Coronary artery (tissue), 2 donors: ENCODE measurements around the gene GALM.

Source experiments
- DNase-seq: peaks from one replicate; pipeline ENCODE4 v3.0.0-alpha.2; 2017; ENCODE audit warnings: low spot score
- H3K27ac ChIP-seq, 2 donors: fragments of 200-600 bp; sonication (generic); one replicate each; pipeline ENCODE4 v1.5.1; 2016 to 2019
- H3K4me3 ChIP-seq: fragments of 200-600 bp; sonication (generic); 2 replicates; pipeline ENCODE4 v1.5.1; 2016; ENCODE audit warnings: mild to moderate bottlenecking, moderate library complexity
- TF ChIP-seq, protein P1 (sequence below): fragments of 200-600 bp; sonication (generic); IDR thresholded peaks from one replicate; pipeline ENCODE4 v1.5.1; 2019; ENCODE audit warnings: antibody characterized with exemption

GALM gene

GRCh38 chr2:38692636-38693318 is 26.9 kb downstream of the GALM start:
- H3K4me3 ChIP-seq: no peak overlapping the region
- no peak overlapping the region for H3K27ac ChIP-seq
- TF ChIP-seq, protein P1, sequence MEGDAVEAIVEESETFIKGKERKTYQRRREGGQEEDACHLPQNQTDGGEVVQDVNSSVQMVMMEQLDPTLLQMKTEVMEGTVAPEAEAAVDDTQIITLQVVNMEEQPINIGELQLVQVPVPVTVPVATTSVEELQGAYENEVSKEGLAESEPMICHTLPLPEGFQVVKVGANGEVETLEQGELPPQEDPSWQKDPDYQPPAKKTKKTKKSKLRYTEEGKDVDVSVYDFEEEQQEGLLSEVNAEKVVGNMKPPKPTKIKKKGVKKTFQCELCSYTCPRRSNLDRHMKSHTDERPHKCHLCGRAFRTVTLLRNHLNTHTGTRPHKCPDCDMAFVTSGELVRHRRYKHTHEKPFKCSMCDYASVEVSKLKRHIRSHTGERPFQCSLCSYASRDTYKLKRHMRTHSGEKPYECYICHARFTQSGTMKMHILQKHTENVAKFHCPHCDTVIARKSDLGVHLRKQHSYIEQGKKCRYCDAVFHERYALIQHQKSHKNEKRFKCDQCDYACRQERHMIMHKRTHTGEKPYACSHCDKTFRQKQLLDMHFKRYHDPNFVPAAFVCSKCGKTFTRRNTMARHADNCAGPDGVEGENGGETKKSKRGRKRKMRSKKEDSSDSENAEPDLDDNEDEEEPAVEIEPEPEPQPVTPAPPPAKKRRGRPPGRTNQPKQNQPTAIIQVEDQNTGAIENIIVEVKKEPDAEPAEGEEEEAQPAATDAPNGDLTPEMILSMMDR: no peak
- DNase-seq: no peak

DNA sequence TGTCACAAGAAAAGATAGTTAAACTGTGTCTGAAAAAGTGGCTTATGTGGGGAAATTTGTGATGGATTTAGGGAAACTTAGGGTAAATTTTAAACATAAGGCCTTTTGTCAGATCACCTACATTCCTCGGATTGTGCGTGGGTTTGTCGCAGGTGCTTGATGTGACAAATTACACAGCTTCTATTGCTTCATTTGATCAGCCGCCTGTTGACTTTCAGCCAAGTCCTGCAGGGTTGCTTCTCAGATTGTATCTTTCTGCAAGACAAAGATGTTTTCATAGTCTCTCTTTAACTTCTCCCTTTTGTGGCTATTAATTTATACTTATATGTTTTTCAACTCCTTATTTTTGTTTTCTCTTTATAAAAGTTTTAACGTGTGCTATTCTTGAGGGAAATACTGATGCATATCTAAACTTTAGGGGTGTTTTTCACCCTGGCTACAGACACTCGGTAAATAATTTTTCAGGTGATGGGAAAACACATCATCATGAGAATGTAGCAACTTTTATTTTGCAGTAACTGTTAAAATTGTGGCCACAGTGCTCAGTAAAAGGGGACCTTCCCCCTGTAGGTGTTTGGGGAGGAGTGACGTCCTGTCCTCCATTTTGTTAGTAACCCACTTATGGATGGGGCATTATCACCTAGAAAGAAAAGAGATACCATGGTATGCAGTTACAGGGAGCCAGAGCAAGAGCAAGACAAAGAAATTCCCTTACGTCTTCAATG is 31.4 kb downstream of the GALM start:
- no peak for DNase-seq
- H3K27ac ChIP-seq: no peak overlapping the region
- TF ChIP-seq, protein P1: no peak

DNA sequence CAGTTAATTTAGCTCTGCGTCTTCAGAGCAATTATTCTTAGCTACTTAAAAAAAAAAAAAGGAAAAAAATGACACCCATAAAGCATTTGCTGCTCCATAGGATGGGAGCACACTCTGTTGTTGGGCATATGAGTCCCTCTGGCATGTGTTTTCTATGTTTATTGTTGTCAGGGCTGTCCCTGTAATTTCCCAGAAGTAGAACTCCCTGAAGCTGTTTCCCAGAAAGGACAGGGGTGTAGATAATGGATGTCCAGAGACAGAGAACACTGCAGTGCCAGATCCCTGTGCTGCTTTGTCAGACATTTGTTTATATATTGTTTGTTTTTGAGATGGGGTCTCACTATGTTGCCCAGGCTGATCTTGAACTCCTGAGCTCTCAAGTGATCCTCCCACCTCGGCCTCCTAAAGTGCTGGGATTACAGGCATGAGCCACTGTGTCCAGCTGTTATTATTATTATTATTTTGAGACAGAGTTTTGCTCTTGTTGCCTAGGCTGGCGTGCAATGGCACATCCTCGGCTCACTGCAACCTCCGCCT is 32.6 kb downstream of the GALM start:
- Histone ChIP-seq H3K27ac (no peak overlapping the region), H3K4me3 (no peak overlapping the region)
- TF ChIP-seq, protein P1: no peak
- no peak for DNase-seq

More for the DNA sequence above, 31.4 kb downstream of the GALM start:
- no peak overlapping the region for H3K4me3 ChIP-seq

- TF ChIP-seq, protein P1: no peak
- DNase-seq: no peak
- H3K27ac ChIP-seq: no peak overlapping the region
- no peak overlapping the region for H3K4me3 ChIP-seq
Observed at GRCh38 chr2:38700113-38700785, 34.3 kb downstream of the GALM start.

DNA sequence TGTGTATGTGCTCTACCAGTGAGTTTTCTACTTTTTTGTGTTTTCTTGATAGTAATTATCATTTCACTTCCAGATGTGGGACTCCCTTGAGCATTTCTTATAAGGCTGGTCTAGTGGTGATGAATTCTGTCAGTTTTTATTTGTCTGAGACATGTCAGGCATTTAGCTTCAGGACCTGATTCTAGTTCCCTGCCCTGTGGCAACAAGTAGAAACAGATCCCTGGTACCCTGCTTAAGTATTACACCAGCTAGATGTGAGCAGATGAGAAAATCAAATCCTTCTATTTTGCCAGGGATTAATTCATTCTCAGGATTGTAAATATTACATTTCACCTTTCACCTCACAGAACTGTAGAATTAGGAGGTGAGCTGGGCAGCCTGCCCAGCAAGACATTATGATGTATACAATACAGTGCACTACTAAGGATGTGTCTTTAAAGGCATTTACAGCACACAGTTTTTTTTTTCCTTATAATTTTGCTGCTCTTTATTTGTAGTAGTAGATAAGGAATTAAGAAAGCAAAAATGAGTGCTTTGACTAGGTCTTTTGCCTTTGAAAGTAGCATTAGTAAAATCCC is 35.1 kb downstream of the GALM start:
- Histone ChIP-seq H3K4me3 (no peak overlapping the region), H3K27ac (no peak overlapping the region)
- no peak for DNase-seq
- TF ChIP-seq, protein P1: no peak

GRCh38 chr2:38701542-38701941 is 35.6 kb downstream of the GALM start:
- TF ChIP-seq, protein P1: no peak
- no peak overlapping the region for H3K4me3 ChIP-seq
- no peak for DNase-seq
- H3K27ac ChIP-seq: no peak overlapping the region
